ENCODE results near the gene TIMM44. TPM values are rescaled to one million over a fixed set of nuclear protein-coding genes. Genes with fewer than 3 reads are reported as not detected.

The TIMM44 gene
- total and polyA plus RNA-seq, 4 donors, result 38.4 to 75.8 (median 53.0) TPM

GRCh38 chr19:7905859-7906258 is 37.6 kb downstream of the TIMM44 start:
- DNase-seq (no peak), ATAC-seq (ENCODE audit: insufficient read depth, low FRiP score) (no peak)
- WGBS, 2 donors, result 82 to 88% methylated on average over 10 of the region's 10 CpGs
- Histone ChIP-seq H3K36me3 (ENCODE audit: control insufficient read depth in 4 of 4, insufficient read depth in 4 of 4, low read length in 4 of 4) (peaks cover 5 to 32% (median 8%) of the 10 kb centered on the region in 4 donors), H3K27me3 (ENCODE audit: control insufficient read depth in 3 of 3, insufficient read depth in 3 of 3, low read length in 2 of 3) (no peaks in the 10 kb centered on the region), H3K4me1 (ENCODE audit: control insufficient read depth in 5 of 5, insufficient read depth in 5 of 5, low read length in 5 of 5) (peaks cover 0 to 22% (median 6%) of the 10 kb centered on the region in 5 donors), H3K9me3 (ENCODE audit: control insufficient read depth in 4 of 4, insufficient read depth in 3 of 4, low read length in 3 of 4) (peaks cover 0 to 9% (median 0%) of the 10 kb centered on the region in 4 donors), H3K4me3 (no peak overlapping the region), H3K27ac (ENCODE audit: low read depth in 1 of 2, low read length in 1 of 2) (no peak overlapping the region), H3K9ac (ENCODE audit: insufficient read depth in 1 of 2, low read length in 2 of 2) (no peak overlapping the region)
- TF ChIP-seq CTCF (IDR thresholded peaks at IDR 0.05; ENCODE audit: control extremely low read depth, extremely low read depth), result no peak

GRCh38 chr19:7905268-7905667 is 38.2 kb downstream of the TIMM44 start:
- Histone ChIP-seq H3K4me3 (no peak overlapping the region), H3K27ac (ENCODE audit: low read depth in 1 of 2, low read length in 1 of 2) (no peak overlapping the region), H3K4me1 (ENCODE audit: control insufficient read depth in 5 of 5, insufficient read depth in 5 of 5, low read length in 5 of 5) (peaks cover 0 to 22% (median 6%) of the 10 kb centered on the region in 5 donors), H3K27me3 (ENCODE audit: control insufficient read depth in 3 of 3, insufficient read depth in 3 of 3, low read length in 2 of 3) (no peaks in the 10 kb centered on the region), H3K9ac (ENCODE audit: insufficient read depth in 1 of 2, low read length in 2 of 2) (no peak overlapping the region), H3K9me3 (ENCODE audit: control insufficient read depth in 4 of 4, insufficient read depth in 3 of 4, low read length in 3 of 4) (peaks cover 0 to 5% (median 0%) of the 10 kb centered on the region in 4 donors), H3K36me3 (ENCODE audit: control insufficient read depth in 4 of 4, insufficient read depth in 4 of 4, low read length in 4 of 4) (peaks cover 0 to 26% (median 4%) of the 10 kb centered on the region in 4 donors)
- DNase-seq, result no peak
- ATAC-seq (ENCODE audit: insufficient read depth, low FRiP score), result no peak
- WGBS, 2 donors, result 77 to 86% methylated on average over 8 to 10 of the region's 10 CpGs
- no peak for TF ChIP-seq CTCF (IDR thresholded peaks at IDR 0.05; ENCODE audit: control extremely low read depth, extremely low read depth)

- Histone ChIP-seq H3K27ac (ENCODE audit: low read depth in 1 of 2, low read length in 1 of 2) (peak overlapping the region; percentile 89 to 94), H3K4me1 (ENCODE audit: control insufficient read depth in 5 of 5, insufficient read depth in 5 of 5, low read length in 5 of 5) (peaks cover 0 to 22% (median 6%) of the 10 kb centered on the region in 5 donors), H3K4me3 (peak overlapping the region; percentile 74), H3K36me3 (ENCODE audit: control insufficient read depth in 4 of 4, insufficient read depth in 4 of 4, low read length in 4 of 4) (peaks cover 0 to 17% (median 2%) of the 10 kb centered on the region in 4 donors), H3K9ac (ENCODE audit: insufficient read depth in 1 of 2, low read length in 2 of 2) (peak overlapping the region; percentile 72 to 75), H3K9me3 (ENCODE audit: control insufficient read depth in 4 of 4, insufficient read depth in 3 of 4, low read length in 3 of 4) (peaks cover 0 to 2% (median 0%) of the 10 kb centered on the region in 4 donors), H3K27me3 (ENCODE audit: control insufficient read depth in 3 of 3, insufficient read depth in 3 of 3, low read length in 2 of 3) (no peaks in the 10 kb centered on the region)
- DNase-seq (peak in 1 of 3 donors; percentile 33), ATAC-seq (ENCODE audit: insufficient read depth, low FRiP score) (peak; percentile 39)
- TF ChIP-seq CTCF (IDR thresholded peaks at IDR 0.05; ENCODE audit: control extremely low read depth, extremely low read depth), result no peak
- 10 to 21% methylated on average over 37 to 68 of the region's 68 CpGs for WGBS, 2 donors
Measured at GRCh38 chr19:7904074-7905020, 39.1 kb downstream of the TIMM44 start.

Data from lung (tissue), 12 donors.